NCI-H2196 treated with DMSO at 0.1 percent for 48 hours (cell line): Measurements from ENCODE around the gene ESYT2.
"Not testable (repeated sequence)": the region's sequence is repeated elsewhere in the genome, so short reads cannot be mapped to it uniquely, and the experiment has no call there.

Experiments
- DNase-seq: peaks from one replicate; lab custom pipeline; 2025; ENCODE audit not compliant: unreplicated experiment; lab: John Stamatoyannopoulos, UW

ESYT2 gene

GRCh38 chr7:158699341-158699740 lies 130.0 kb downstream of the ESYT2 start:
- DNase-seq = no peak

DNA sequence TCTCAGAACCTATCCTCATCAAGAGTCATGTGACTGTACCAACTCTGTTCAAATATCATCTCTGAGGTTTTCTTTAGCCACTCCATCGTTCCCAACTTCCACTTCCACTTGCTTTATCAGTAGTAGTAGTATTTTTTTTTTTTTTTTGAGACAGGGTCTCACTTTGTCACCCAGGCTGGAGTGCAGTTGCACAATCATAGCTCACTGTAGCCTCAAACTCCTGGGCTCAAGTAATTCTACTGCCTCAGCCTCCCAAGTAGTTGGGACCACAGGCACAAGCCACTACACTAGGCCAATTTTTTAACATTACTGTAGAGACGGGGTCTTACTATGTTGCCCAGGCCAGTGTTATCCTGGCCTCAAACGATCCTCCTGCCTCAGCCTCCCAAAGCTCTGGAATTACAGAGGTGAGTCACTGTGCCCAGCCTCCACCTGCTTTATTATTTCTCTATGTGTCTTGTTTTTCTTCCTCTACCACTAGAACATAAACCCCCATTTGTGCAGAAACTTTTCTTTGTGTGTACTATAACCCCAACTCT lies 130.6 kb downstream of the ESYT2 start:
- DNase-seq = no peak

GRCh38 chr7:158697597-158697996 lies 131.7 kb downstream of the ESYT2 start:
- DNase-seq = not testable (repeated sequence)

- DNase-seq = no peak
Measured at GRCh38 chr7:158695726-158696452, 133.4 kb downstream of the ESYT2 start.

GRCh38 chr7:158695056-158695455 lies 134.3 kb downstream of the ESYT2 start:
- no peak for DNase-seq

- no peak for DNase-seq
Measured at GRCh38 chr7:158694650-158695049, 134.7 kb downstream of the ESYT2 start.

DNA sequence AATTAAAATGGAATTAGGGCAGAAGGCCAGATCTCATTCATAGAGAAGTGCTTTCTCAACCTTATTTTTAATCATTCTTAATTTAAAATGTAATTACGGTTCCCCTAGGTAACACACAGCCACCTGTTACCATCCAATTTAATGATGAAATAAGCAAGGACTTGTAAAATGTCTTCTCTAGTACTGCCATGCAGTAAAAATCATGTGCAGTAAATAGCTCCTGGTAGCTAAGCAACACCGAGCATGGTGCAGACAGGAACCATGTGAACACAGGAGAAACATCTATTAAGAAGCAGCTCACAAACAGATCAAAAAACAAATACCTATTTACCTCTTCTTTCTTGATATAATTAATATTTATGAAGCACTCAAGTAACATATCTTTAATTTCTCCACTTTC lies 139.8 kb downstream of the ESYT2 start:
- no peak for DNase-seq

DNA sequence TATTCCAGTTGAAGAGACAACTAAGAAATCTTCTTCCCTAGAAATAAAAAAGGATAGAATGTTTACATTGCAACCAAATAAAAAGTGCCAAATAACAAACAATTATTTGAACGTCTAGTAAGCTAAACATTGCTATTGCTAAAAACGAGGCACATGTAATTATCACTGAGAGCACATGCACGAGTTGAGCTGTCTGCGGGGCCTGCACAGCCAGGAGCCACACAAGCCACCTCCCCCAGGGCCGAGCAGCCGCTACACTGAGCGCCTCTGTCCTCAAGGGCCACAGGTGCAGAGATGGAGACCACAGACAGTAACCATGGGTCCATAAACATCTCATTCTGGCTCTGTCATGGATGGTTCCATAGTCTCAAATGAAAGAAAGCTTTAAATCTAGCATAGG lies 141.9 kb downstream of the ESYT2 start:
- DNase-seq = no peak

- DNase-seq = no peak
Measured at GRCh38 chr7:158685693-158686092, 143.6 kb downstream of the ESYT2 start.

DNA sequence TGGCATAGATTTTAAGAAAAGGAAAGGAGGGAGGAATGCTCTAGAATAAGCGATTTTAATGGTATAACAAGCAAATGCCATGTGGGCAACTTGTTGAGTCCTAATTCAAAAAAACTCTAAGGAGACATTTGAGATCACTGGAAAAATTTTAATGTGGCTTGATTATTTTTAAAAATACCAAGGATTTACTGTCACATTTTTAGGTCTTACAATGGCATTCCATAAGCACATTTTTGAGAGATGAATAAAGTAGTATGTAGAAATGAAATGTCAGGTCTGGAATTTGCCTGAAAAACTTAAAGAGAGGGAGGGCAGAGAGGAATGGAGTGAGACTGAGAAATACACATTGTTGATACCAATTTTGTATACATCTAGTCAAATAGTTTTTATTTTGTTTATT lies 145.0 kb downstream of the ESYT2 start:
- no peak for DNase-seq

- DNase-seq = no peak
Measured at GRCh38 chr7:158683541-158683940, 145.8 kb downstream of the ESYT2 start.

GRCh38 chr7:158682456-158682855 lies 146.9 kb downstream of the ESYT2 start:
- no peak for DNase-seq
